Activated T-helper 9 cell treated with anti-CD3 and anti-CD28 coated beads, Interleukin-2, amount 50 U/mL, for 16 hours (primary cell): ENCODE measurements around the gene CTNND1.
"Not testable (repeated sequence)": the region's sequence is repeated elsewhere in the genome, so short reads cannot be mapped to it uniquely, and the experiment has no call there.

Experiments
- DNase-seq: peaks from one replicate; pipeline ENCODE4 v3.0.0-alpha.2; 2020; ENCODE audit warnings: low read depth

The CTNND1 gene, protein sequence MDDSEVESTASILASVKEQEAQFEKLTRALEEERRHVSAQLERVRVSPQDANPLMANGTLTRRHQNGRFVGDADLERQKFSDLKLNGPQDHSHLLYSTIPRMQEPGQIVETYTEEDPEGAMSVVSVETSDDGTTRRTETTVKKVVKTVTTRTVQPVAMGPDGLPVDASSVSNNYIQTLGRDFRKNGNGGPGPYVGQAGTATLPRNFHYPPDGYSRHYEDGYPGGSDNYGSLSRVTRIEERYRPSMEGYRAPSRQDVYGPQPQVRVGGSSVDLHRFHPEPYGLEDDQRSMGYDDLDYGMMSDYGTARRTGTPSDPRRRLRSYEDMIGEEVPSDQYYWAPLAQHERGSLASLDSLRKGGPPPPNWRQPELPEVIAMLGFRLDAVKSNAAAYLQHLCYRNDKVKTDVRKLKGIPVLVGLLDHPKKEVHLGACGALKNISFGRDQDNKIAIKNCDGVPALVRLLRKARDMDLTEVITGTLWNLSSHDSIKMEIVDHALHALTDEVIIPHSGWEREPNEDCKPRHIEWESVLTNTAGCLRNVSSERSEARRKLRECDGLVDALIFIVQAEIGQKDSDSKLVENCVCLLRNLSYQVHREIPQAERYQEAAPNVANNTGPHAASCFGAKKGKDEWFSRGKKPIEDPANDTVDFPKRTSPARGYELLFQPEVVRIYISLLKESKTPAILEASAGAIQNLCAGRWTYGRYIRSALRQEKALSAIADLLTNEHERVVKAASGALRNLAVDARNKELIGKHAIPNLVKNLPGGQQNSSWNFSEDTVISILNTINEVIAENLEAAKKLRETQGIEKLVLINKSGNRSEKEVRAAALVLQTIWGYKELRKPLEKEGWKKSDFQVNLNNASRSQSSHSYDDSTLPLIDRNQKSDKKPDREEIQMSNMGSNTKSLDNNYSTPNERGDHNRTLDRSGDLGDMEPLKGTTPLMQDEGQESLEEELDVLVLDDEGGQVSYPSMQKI

DNA sequence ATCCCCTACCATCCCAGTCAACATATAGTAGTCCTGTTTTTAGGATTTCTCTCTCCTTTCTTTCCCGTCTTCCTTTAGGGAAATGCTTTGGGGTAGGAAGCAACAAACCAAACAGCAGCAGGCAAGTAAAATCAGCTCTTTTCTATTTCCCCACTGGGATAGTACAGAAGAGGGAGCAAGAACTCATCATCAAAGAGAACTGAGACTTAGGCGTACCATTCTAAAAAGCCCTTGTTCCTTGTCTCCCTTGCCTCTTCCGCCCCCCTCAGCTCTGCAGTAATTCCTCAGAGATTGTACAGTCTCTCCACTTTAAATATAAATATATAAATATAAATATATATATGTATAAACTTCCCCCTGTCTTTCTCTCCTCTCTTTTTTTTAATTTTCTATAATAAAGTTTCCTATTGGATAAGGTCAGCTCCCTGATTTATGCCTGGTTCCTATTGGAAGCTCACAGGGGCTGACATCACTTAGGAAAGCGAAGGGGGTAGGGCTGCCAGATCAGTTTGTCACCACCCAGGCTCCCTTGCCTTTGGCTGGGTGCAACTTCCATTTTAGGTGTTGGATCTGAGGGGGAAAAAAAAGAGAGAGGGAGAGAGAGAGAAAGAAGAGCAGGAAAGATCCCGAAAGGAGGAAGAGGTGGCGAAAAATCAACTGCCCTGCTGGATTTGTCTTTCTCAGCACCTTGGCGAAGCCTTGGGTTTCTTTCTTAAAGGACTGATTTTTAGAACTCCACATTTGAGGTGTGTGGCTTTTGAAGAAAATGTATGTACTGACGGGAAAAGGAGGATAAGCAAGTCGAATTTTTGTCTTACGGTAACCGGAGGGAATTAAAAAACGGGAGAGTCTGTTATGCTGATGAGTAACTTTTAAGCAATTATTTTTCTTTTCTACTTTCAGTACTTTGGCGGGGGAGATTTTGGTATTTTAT is at the start of gene CTNND1:
TSS of gene CTNND1 (plus strand) at position 502 of the 934 bp plus-strand sequence. CDS start 29,677 bp downstream, outside the sequence.
- no peak for DNase-seq

DNA sequence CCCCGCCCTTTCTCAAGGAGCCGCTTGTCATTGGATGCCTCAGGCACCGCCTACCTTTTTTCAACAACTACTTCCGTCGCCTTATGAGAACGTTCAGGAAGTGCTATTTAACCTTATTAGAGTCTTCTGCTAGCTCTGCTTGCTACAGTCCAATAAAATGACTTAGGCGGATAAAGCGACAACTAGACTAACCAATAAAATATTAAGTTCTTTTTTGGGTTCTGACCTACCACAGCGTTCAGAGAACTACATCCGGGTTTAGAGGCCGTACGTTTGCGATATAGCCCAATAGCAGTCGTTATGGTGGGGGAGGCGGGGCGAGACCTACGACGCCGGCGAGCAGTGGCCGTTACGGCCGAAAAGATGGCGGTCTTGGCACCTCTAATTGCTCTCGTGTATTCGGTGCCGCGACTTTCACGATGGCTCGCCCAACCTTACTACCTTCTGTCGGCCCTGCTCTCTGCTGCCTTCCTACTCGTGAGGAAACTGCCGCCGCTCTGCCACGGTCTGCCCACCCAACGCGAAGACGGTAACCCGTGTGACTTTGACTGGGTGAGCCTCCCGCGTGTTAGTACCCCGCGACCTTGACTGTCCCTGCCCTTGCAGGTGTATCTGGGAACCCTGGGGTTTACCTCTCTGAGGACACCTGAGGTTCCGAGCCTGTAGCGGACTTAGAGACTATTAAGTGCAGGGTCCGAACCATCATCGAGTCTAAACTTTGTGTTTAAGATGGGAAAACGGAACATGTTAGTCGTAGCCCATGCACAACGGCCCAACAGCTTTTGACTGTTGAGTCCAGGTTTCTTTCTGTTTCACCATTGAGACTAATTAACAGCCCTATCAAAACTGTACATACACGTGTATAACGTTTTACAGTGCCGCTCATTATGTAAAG is 49.1 kb upstream of the CTNND1 start, which contains the start of gene TMX2:
TSS of gene TMX2 (plus strand) at position 338 of the 895 bp plus-strand sequence. CDS start at position 364, 26 bp downstream.
- DNase-seq = peak; percentile 84

DNA sequence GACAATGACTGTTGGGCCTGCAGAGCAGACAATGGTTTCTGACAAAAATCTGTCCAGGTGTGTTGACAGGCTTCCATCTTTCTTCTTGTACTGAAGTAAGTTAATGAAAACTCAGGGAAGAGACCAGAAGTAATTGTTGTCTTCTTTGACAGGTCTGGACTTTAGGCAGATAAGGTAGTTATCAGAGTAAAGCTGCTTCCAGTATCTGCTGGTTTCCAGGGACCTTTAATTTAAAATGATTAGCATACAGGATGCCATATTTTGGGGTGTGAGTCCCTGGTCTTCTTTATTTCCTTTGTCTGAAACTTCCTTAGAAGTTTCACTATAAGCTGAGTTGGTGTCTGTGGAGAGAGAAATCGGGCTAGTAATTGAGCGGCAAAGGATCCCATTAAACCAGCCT is 47.8 kb upstream of the CTNND1 start:
- DNase-seq = no peak

DNA sequence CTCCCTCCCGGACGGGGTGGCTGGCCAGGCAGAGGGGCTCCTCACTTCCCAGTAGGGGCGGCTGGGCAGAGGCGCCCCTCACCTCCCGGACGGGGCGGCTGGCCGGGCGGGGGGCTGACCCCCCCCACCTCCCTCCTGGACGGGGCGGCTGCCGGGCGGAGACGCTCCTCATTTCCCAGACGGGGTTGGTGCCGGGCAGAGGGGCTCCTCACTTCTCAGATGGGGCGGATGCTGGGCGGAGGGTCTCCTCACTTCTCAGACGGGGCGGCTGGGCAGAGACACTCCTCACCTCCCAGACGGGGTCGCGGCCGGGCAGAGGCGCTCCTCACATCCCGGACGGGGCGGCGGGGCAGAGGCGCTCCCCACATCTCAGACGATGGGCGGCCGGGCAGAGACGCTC is 44.9 kb upstream of the CTNND1 start:
- not testable (repeated sequence) for DNase-seq

DNA sequence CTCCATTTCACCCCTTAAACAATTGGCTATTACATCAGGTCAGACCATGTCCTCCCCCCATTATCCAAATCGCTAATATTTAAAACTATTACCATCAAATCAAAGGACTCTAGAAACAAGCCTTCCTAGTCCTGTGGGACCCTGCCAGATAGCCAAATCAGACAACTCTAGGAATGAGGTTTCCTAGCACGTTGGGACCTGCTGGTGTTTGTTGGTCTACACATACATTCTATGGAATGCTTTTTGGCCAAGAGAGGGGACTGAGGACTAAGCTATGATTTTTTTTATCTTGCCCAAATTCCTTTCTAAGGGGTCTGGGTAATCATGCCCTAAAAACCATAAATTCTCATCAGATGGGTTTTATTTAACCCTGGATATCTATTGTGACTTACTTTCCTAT is 34.4 kb upstream of the CTNND1 start:
- DNase-seq = no peak

DNA sequence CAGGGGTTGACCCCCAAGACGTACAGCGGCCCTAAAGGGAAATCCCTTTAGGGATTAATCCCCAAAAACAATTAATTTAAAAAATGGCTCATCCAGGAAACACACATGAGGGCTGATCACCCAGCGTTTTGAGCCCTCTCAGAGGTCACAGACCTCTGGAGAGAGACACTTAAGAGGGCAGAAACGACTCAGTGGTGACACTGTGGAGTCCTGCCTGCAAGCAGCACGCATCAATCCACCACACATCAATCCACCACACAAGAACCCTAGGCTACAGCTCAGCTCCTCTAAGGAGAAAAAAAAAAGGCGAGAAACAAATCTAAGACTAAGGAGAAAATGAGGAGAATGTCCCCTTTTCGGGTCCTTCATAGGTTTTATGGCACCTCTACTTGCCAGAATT is 32.8 kb upstream of the CTNND1 start:
- no peak for DNase-seq

DNA sequence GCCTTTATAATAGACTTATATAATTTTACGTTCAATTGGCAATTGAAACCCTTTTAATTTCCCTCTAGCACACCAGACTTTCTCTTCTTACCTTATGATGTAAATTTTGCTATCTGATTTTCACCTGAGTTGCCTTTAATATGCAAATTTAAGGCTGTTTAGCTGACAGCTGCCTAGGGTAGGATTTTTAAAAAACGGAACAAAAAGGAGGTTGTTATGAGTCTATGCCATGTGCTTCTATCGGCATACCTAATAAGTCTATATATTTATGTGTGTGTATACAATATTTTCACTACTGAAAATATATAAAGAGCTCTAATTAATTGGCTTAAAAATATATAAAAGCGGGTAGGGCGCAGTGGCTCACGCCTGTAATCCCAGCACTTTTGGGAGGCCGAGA is 32.1 kb upstream of the CTNND1 start:
- no peak for DNase-seq

DNA sequence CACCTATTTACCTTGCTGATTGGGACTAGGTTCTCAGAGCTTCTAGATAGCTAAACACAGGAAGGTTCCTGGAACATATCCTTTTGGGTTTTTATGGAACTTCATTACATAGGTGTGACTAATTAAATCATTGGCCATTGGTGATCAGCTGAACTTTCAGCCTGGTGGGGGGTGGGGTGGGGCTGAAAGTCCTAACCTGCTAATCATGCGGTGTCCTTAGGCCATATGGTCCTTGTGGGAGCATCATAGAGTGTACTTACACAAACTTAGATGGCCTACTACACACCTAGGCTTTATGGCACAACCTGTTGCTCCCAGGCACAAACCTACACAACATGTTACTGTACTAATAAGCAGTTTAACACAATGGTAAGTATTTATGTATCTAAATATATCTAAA is 28.9 kb upstream of the CTNND1 start:
- no peak for DNase-seq

DNA sequence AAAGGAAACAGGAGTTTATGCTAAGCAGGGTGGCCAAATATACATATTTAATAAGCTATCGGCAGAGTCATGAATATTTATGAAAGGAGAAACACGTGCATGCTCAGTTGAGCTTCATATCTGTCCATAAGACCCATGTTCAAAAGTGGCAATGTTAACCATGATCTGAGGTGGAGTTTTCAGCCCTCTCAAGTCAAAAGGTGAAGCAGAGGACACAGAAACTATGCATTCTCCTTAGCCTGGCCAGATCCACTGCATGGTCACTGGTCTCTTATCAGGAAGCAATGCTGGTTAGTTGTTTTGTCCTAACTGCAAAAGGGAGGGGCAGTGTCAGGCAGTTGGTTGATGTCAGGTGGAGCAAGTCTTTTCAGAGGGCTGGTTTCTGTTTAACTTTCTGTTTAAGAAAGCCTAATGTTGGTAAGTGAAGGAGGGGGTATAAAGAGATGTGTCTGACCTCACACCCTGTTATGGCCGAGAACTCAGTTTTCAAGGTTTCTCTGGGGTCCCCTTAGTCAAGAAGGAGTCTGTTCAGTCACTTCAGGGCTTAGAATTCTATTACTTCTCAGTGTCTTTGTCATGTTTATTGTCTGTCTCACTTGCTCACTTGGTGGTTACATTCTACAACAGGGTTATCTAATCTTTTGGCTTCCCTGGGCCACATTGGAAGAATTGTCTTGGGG is 25.8 kb upstream of the CTNND1 start:
- no peak for DNase-seq

DNA sequence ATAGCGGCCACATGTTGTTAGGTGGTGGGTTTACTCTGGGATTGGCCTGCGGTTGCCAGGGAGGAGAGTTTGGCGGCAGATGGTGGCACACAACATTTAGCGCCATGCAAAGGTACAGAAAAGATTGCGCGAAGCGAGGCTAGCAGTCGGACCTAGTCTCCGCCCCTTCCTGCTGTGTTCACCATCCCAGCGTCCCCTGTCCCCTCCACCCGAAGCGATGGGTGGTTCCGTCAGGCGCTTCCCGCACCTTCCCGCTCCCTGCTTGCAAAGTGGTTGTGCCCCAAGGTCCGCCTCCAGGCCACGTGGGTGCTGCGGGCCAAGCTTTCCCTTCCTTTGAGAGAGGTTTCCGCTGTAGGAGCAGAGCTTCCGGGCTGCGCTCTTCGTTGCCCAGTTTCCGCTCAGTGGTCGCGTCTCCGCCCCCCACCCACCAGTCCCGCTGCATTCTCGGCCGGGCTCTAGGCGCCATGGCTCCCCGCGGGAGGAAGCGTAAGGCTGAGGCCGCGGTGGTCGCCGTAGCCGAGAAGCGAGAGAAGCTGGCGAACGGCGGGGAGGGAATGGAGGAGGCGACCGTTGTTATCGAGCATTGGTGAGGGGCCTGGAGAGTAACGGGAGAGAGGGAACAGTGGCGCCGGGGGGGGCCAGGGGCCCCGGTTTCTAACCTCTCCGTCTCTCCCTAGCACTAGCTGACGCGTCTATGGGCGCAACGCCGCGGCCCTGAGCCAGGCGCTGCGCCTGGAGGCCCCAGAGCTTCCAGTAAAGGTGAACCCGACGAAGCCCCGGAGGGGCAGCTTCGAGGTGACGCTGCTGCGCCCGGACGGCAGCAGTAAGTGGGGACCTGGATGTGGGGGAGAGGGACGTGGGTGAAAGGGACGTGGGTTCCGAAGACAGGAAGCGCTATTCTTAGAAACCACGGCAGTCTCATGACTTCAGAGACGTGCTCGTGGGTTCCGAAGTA is 20.2 kb upstream of the CTNND1 start, which contains the start of gene SELENOH:
TSS of gene SELENOH (plus strand) at position 360 of the 955 bp plus-strand sequence. CDS start at position 465, 105 bp downstream.
- peak; percentile 93 for DNase-seq

DNA sequence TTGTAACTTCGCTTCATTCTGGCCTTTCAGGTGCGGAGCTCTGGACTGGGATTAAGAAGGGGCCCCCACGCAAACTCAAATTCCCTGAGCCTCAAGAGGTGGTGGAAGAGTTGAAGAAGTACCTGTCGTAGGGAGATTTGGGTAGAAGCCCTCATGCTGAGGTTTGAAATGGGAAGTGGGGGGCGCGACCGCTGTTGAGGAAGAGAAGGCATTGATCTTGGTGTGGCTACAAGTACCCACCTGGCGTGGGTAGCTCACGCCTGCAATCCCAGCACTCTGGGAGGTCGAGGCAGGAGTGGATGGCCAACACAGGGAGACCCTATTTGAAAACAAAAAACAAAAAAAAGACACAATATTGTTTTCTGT is 19.5 kb upstream of the CTNND1 start:
- no peak for DNase-seq

DNA sequence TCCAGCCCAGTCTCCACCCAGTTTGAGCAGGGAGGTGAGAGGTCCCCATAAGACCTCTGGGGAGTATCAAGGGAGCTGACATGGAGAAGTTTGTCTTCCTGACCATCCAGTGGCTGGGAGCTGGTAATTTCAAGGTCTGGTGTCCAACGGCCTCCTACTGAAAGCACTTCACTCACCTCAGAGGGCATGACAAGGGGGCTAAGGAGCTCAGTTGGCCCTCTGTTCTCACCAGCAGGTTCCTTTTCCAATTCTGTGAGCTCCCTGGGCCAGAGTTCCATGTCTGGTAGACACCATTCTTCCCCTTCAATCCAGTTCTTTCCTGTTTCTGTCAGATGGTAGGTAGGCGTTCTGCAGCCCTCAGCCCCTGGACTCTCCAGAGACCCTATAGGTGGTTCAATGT is 17.2 kb upstream of the CTNND1 start:
- no peak for DNase-seq

DNA sequence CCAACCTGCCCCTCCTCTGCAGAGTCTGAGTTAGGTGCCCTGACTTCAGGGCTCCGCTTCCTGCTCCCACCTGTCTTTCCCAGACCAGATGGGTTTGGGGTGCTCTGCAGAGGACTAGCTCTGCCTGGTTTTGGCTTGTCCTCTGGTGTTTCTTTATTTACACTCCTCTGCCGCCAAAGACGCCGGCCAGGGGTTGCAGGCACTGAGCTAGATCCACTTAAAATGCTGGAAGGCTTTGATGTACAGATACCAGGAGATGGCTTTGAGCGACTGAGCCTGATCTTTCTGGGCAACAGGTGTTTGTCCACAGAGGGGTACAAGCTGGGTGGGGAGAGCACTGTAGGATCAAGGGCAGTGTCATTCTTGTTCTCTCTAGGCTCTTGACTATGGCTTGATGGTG is 16.4 kb upstream of the CTNND1 start:
- no peak for DNase-seq

DNA sequence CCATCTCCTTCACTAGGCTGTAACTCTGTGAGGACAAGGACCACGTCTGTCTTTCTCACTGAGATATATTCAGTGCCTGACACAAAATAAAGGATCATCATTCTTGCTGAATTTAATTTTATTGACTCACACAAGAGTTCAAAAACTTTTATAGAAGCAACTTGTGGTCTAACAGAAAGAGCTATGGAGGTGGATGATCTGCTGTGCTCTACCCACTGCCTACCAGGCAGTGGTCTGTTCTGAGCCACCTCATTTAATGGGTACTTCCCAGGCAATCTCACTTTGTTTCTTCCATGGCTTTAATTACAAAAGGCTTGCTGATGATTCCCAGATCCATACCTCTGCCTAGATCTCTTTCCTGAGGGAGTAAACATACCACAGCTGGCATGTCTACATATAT is 14.7 kb upstream of the CTNND1 start:
- no peak for DNase-seq

DNA sequence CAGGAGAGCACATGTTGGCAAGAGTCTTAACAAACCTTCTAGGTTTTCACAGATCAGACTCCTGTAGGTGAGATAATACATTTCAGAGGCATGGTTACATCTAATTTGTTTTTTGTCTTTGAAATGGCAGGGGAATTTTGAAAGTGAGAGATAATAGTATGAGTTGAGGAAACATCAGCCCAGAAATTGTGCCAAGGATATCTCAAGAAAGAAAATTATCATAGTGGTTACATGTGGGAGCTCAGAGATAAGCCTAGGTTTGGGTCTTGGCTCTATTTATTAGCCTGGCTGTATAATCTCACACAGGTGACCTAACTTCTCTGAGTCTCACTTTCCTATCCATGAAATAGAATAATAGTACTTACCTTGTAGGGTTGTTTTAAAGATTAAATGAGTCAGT is 10.4 kb upstream of the CTNND1 start:
- no peak for DNase-seq

DNA sequence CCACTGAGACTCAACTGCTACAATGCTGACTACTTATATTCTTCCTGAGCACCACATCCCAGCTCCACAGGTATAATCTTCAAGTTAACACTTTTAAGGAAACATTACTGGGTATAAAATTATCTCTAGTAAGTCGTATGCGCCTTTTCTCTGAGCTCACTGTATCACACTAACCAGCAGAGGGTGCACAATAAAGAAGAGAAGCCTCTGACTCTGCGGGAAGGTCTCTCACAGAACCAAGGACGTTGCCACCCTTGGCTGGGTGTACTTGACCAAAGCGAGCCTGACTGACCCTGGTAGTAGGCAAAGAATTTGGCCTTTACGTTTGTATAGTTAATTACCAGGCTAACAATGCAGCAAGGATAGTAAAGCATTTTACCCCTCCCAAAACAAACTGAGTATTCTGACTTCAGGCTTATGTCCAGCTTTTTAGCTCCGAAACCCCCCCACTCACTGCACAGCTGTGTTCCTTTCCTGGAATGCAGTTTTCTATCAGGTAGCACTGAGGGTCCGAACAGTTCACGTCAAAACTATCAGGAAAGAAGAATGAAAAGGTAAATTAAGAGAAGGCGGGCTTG is 9.8 kb upstream of the CTNND1 start, which contains the start of gene BTBD18:
TSS of gene BTBD18 (minus strand) at position 144 of the 578 bp plus-strand sequence. CDS start 631 bp downstream, outside the sequence.
- DNase-seq = no peak

DNA sequence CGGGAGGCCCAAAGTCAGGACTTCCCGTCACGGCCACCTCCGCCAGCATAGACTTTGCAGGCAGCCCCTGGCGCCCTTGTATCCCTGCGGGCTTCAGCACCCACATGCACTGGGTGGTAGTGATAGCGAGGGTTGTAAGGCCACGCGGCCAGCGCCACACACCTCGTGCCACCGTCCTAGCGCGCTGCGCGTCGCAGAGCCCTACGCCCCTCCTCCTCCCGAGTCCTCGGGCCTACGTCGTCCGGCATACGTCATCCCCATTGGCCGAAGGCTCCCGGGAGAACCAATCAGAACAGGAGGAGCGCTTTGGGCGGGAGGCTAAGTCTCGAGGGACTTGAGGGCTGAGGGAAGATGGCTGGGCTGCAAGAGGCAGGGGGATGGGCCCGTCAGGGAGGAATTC is 8.6 kb upstream of the CTNND1 start:
- no peak for DNase-seq

DNA sequence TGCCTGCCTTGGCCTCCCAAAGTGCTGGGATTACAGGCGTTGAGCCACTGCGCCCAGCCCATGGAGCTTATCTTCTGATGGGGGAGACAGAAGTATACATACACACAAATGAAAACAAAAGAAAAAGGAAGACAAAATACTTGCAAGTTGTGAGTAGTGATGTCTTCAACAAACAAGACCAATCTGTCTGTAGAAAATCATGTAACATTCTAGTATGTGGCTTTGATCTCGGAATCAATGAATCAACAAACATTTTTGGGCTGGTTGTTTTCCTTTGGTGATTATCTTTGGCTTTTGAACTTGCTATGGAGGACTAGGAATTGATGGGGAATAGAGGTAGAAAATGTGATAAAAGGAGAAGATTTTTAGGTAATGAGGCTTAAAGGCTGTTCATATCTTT is 3.4 kb upstream of the CTNND1 start:
- no peak for DNase-seq
